ENCODE data around the gene PIAS4. TPM values are rescaled to one million over a fixed set of nuclear protein-coding genes. Genes with fewer than 3 reads are reported as not detected.

PIAS4 gene
- total and polyA plus RNA-seq, 9 of the 15 experiments (the other 6 are each of a cell fraction or from before 2014, with no cell fraction given): 0.27 to 34.9 (median 14.4) TPM

- no peak for DNase-seq (ENCODE audit: extremely low read depth in 1 of 4, low spot score in 3 of 4)
- ChIA-PET CTCF (ENCODE audit: low intra/inter-chr PET ratio) (no interaction called here), POLR2A (interaction anchor here (0.9 kb wide), 1 partner anchor 10 kb away, joined by 3 read pairs; no protein-coding TSS in a partner anchor)
- H3K27ac ChIP-seq (ENCODE audit: extremely low read depth, low read depth, low read length): no peak overlapping the region
- H3K4me3 ChIP-seq: no peak overlapping the region
- in situ Hi-C loops (cut with MboI): no loop called here
- H3K9me1 ChIP-seq (ENCODE audit: control insufficient read depth, insufficient read depth, low read length): peaks cover 5% of the 10 kb centered on the region
- H2AFZ ChIP-seq (ENCODE audit: low read depth, low read length): no peak overlapping the region
- H3K9ac ChIP-seq (ENCODE audit: insufficient read depth in 1 of 2, low read depth in 2 of 2, low read length in 2 of 2): no peak overlapping the region
- peaks cover 80% of the 10 kb centered on the region; the same call in 2 of the 3 replicates for H3K36me3 ChIP-seq (ENCODE audit: control insufficient read depth, insufficient read depth, low read length)
- FAIRE-seq: no peak
- no peaks in the 10 kb centered on the region; the same call in 1 of the 2 replicates for H3K9me3 ChIP-seq (replicated peaks; ENCODE audit: control insufficient read depth, insufficient read depth, low read depth, low read length)
- no TSS peak for BruUV-seq (replicated peaks)
- WGBS (ENCODE audit: insufficient coverage, low coverage, missing lambda C conversion rate): 98% methylated on average over 10 of the region's 20 CpGs
- ATAC-seq: no peak
- no peak overlapping the region for H3K4me2 ChIP-seq (ENCODE audit: insufficient read depth, low read length)
- peaks cover 16 to 55% of the 10 kb centered on the region in 2 experiments; a peak in 4 of 5 replicates for H3K4me1 ChIP-seq (replicated peaks in 1 of 2; ENCODE audit: control insufficient read depth in 2 of 2, insufficient read depth in 2 of 2, low read length in 2 of 2)
- peaks cover 97% of the 10 kb centered on the region for H3K79me2 ChIP-seq (ENCODE audit: control insufficient read depth, insufficient read depth, low read length)
- H4K20me1 ChIP-seq (replicated peaks; ENCODE audit: control insufficient read depth, insufficient read depth, low read length): peaks cover 56% of the 10 kb centered on the region
- H3K27me3 ChIP-seq (ENCODE audit: control insufficient read depth in 2 of 2, insufficient read depth in 2 of 2, low read length in 2 of 2): no peaks in the 10 kb centered on the region
- intact Hi-C loops (cut with micrococcal nuclease): no loop called here
- TF ChIP-seq HDAC2 (IDR thresholded peaks at IDR 0.05) (no peak), MCM7 (IDR thresholded peaks at IDR 0.05) (no peak), HDAC8 (tag; IDR thresholded peaks at IDR 0.05) (no peak), E2F1 (CRISPR knock-in tag; IDR thresholded peaks at IDR 0.05) (no peak), NFIX (CRISPR knock-in tag; IDR thresholded peaks at IDR 0.05; ENCODE audit: low read depth) (no peak), PCBP1 (IDR thresholded peaks at IDR 0.05; ENCODE audit: low read depth, low read length, poor library complexity, severe bottlenecking) (no peak), EP300 (IDR thresholded peaks at IDR 0.05; ENCODE audit: low read length) (no peak), ZNF696 (CRISPR knock-in tag; conservative IDR thresholded peaks at IDR 0.05) (no peak), ZBTB12 (CRISPR knock-in tag; IDR thresholded peaks at IDR 0.05) (no peak), RBFOX2 (IDR thresholded peaks at IDR 0.05; ENCODE audit: low read depth, low read length) (no peak), ZNF282 (CRISPR knock-in tag; IDR thresholded peaks at IDR 0.05) (no peak), FOXM1 (IDR thresholded peaks at IDR 0.05; ENCODE audit: low read depth) (no peak), FOXM1 (CRISPR knock-in tag; IDR thresholded peaks at IDR 0.05; ENCODE audit: low read depth) (no peak), ZBTB33 (CRISPR knock-in tag; IDR thresholded peaks at IDR 0.05) (0 out of 2 replicates have a peak, but pooled peaks have one; percentile 1), ARHGAP35 (IDR thresholded peaks at IDR 0.05; ENCODE audit: partially characterized antibody) (no peak), ZBTB2 (IDR thresholded peaks at IDR 0.05) (no peak), ZNF174 (CRISPR knock-in tag; IDR thresholded peaks at IDR 0.05) (no peak), RBM22 (IDR thresholded peaks at IDR 0.05; ENCODE audit: low read depth, low read length, poor library complexity, severe bottlenecking) (peak; percentile 41)
Measured at GRCh38 chr19:4055209-4055552, 47.6 kb downstream of the PIAS4 start.
